Measurements from ENCODE around the gene IRF2BP1. TPM values are rescaled to one million over a fixed set of nuclear protein-coding genes. Genes with fewer than 3 reads are reported as not detected.

IRF2BP1 gene
- total and polyA plus RNA-seq, 5 donors from 2014 or later: 4.5 to 21.2 (median 5.6) TPM

GRCh38 chr19:45913874-45914830, 28.2 kb upstream of the IRF2BP1 start, which contains the start of gene NANOS2:
NANOS2 (minus strand) TSS chr19:45914778; CDS start chr19:45914693, 85 bp downstream.
- Histone ChIP-seq H3K27ac (ENCODE audit: insufficient read depth, low read length, poor library complexity, severe bottlenecking) (no peak within 1 kb of the TSS), H3K4me1 (ENCODE audit: control insufficient read depth, insufficient read depth, low read length, poor library complexity, severe bottlenecking) (no peaks in the 10 kb centered on the region), H3K4me3 (ENCODE audit: low read depth, low read length) (no peak within 1 kb of the TSS), H3K9me3 (ENCODE audit: control insufficient read depth in 2 of 2, low read length in 2 of 2) (no peaks in the 10 kb centered on the region), H3K27me3 (ENCODE audit: control insufficient read depth, insufficient read depth, low read length) (no peaks in the 10 kb centered on the region), H3K36me3 (ENCODE audit: control insufficient read depth, insufficient read depth, low read length) (no peaks in the 10 kb centered on the region)
- peaks cover 22% of the 10 kb centered on the region for H3K27me3 Mint-ChIP-seq
- no peaks in the 10 kb centered on the region for H3K36me3 Mint-ChIP-seq
- H3K27ac Mint-ChIP-seq: no peak within 1 kb of the TSS
- peaks cover 0 to 2% (median 0%) of the 10 kb centered on the region in 4 donors for H3K4me1 Mint-ChIP-seq
- H3K9me3 Mint-ChIP-seq: peaks cover 0 to 2% (median 0%) of the 10 kb centered on the region in 7 donors
- DNase-seq (peak in 1 of 3 donors; percentile 41), ATAC-seq (ENCODE audit: low read depth in 2 of 2) (no peak)
- no peak within 1 kb of the TSS for H3K4me3 Mint-ChIP-seq

- DNase-seq: no peak
- Histone ChIP-seq H3K27me3 (ENCODE audit: control insufficient read depth, insufficient read depth, low read length) (no peaks in the 10 kb centered on the region), H3K27ac (ENCODE audit: insufficient read depth, low read length, poor library complexity, severe bottlenecking) (no peak overlapping the region), H3K9me3 (ENCODE audit: control insufficient read depth in 2 of 2, low read length in 2 of 2) (no peaks in the 10 kb centered on the region), H3K4me1 (ENCODE audit: control insufficient read depth, insufficient read depth, low read length, poor library complexity, severe bottlenecking) (no peaks in the 10 kb centered on the region), H3K4me3 (ENCODE audit: low read depth, low read length) (no peak overlapping the region), H3K36me3 (ENCODE audit: control insufficient read depth, insufficient read depth, low read length) (no peaks in the 10 kb centered on the region)
- no peak overlapping the region for H3K27ac Mint-ChIP-seq
- peaks cover 14% of the 10 kb centered on the region for H3K27me3 Mint-ChIP-seq
- peaks cover 0 to 2% (median 0%) of the 10 kb centered on the region in 4 donors for H3K4me1 Mint-ChIP-seq
- H3K4me3 Mint-ChIP-seq: no peak overlapping the region
- no peak for ATAC-seq (ENCODE audit: low read depth in 2 of 2)
- H3K9me3 Mint-ChIP-seq: peaks cover 0 to 2% (median 0%) of the 10 kb centered on the region in 7 donors
- no peaks in the 10 kb centered on the region for H3K36me3 Mint-ChIP-seq
Observed at GRCh38 chr19:45911291-45911690, 25.4 kb upstream of the IRF2BP1 start.

DNA sequence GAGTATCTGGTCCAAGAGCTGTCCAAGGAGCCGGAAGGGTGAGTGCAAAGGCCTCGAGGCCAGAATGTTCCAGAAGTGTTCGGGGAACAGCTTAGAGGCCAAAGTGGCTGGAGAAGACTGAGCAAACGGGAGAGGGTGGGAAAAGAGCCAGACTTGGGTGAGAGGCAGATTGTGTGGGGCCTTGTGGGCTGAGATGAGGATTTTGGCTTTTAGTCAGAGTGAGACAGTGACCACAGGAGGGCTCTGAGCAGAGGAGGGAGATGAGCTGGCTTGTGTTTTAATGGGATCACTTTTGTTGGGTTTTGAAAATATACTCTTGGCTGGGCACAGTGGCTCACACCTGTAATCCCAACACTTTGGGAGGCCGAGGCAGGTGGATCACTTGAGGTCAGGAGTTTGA, 23.0 kb upstream of the IRF2BP1 start:
- no peaks in the 10 kb centered on the region for H3K4me1 ChIP-seq (ENCODE audit: control insufficient read depth, insufficient read depth, low read length, poor library complexity, severe bottlenecking)
- ATAC-seq (ENCODE audit: low read depth in 2 of 2) (no peak), DNase-seq (no peak)
- no peaks in the 10 kb centered on the region for H3K9me3 ChIP-seq (ENCODE audit: control insufficient read depth in 2 of 2, low read length in 2 of 2)
- no peak overlapping the region for H3K27ac ChIP-seq (ENCODE audit: insufficient read depth, low read length, poor library complexity, severe bottlenecking)
- Mint-ChIP-seq H3K4me3 (no peak overlapping the region), H3K4me1 (peaks cover 0 to 2% (median 0%) of the 10 kb centered on the region in 4 donors), H3K9me3 (peaks cover 0 to 4% (median 0%) of the 10 kb centered on the region in 7 donors), H3K27ac (no peak overlapping the region), H3K27me3 (peaks cover 11% of the 10 kb centered on the region), H3K36me3 (no peaks in the 10 kb centered on the region)
- H3K4me3 ChIP-seq (ENCODE audit: low read depth, low read length): no peak overlapping the region
- no peaks in the 10 kb centered on the region for H3K27me3 ChIP-seq (ENCODE audit: control insufficient read depth, insufficient read depth, low read length)
- H3K36me3 ChIP-seq (ENCODE audit: control insufficient read depth, insufficient read depth, low read length): no peaks in the 10 kb centered on the region

GRCh38 chr19:45906221-45906620, 20.3 kb upstream of the IRF2BP1 start:
- H3K27me3 ChIP-seq (ENCODE audit: control insufficient read depth, insufficient read depth, low read length): no peaks in the 10 kb centered on the region
- peaks cover 16% of the 10 kb centered on the region for H3K27me3 Mint-ChIP-seq
- no peak for DNase-seq

DNA sequence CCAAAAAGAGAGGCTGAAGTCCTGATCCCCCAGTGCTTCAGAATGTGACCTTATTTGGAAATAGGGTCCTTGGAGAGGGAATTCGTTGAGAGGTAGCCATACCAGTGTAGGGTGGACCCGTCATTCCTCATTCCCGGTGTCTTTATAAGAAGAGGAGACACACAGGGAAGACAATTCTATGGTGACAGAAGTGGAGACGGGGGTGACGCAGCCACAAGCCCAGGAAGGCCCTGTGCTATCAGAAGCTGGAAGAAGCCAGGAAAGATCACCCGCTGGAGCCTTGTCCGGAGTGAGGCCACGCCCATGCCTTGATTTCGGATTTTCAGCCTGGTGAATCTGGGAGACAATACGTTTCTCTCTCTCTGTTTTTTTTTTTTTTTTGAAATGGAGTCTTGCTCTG, 19.1 kb upstream of the IRF2BP1 start:
- Mint-ChIP-seq H3K36me3 (peaks cover 3% of the 10 kb centered on the region), H3K27me3 (peaks cover 14% of the 10 kb centered on the region), H3K9me3 (peaks cover 0 to 4% (median 0%) of the 10 kb centered on the region in 7 donors), H3K4me1 (peaks cover 0 to 24% (median 12%) of the 10 kb centered on the region in 4 donors), H3K4me3 (no peak overlapping the region), H3K27ac (no peak overlapping the region)
- DNase-seq (no peak), ATAC-seq (ENCODE audit: low read depth in 2 of 2) (no peak)
- Histone ChIP-seq H3K4me1 (ENCODE audit: control insufficient read depth, insufficient read depth, low read length, poor library complexity, severe bottlenecking) (peaks cover 27% of the 10 kb centered on the region), H3K27me3 (ENCODE audit: control insufficient read depth, insufficient read depth, low read length) (no peaks in the 10 kb centered on the region), H3K27ac (ENCODE audit: insufficient read depth, low read length, poor library complexity, severe bottlenecking) (no peak overlapping the region), H3K4me3 (ENCODE audit: low read depth, low read length) (no peak overlapping the region), H3K9me3 (ENCODE audit: control insufficient read depth in 2 of 2, low read length in 2 of 2) (no peaks in the 10 kb centered on the region), H3K36me3 (ENCODE audit: control insufficient read depth, insufficient read depth, low read length) (peaks cover 4% of the 10 kb centered on the region)

More at GRCh38 chr19:45906221-45906620, 20.3 kb upstream of the IRF2BP1 start:
- H3K9me3 Mint-ChIP-seq: peaks cover 0 to 4% (median 0%) of the 10 kb centered on the region in 7 donors
- no peak for ATAC-seq (ENCODE audit: low read depth in 2 of 2)
- H3K4me3 Mint-ChIP-seq: peak overlapping the region in 1 of 4 donors; percentile 44
- Histone ChIP-seq H3K36me3 (ENCODE audit: control insufficient read depth, insufficient read depth, low read length) (no peaks in the 10 kb centered on the region), H3K27ac (ENCODE audit: insufficient read depth, low read length, poor library complexity, severe bottlenecking) (no peak overlapping the region), H3K4me1 (ENCODE audit: control insufficient read depth, insufficient read depth, low read length, poor library complexity, severe bottlenecking) (peaks cover 17% of the 10 kb centered on the region), H3K4me3 (ENCODE audit: low read depth, low read length) (no peak overlapping the region), H3K9me3 (ENCODE audit: control insufficient read depth in 2 of 2, low read length in 2 of 2) (no peaks in the 10 kb centered on the region)
- H3K36me3 Mint-ChIP-seq: no peaks in the 10 kb centered on the region
- peaks cover 0 to 14% (median 3%) of the 10 kb centered on the region in 4 donors for H3K4me1 Mint-ChIP-seq
- H3K27ac Mint-ChIP-seq: no peak overlapping the region

GRCh38 chr19:45902651-45903625, 17.0 kb upstream of the IRF2BP1 start:
- H3K4me1 Mint-ChIP-seq: peaks cover 0 to 34% (median 16%) of the 10 kb centered on the region in 4 donors
- Histone ChIP-seq H3K4me1 (ENCODE audit: control insufficient read depth, insufficient read depth, low read length, poor library complexity, severe bottlenecking) (peaks cover 27% of the 10 kb centered on the region), H3K4me3 (ENCODE audit: low read depth, low read length) (peak overlapping the region; percentile 68), H3K27me3 (ENCODE audit: control insufficient read depth, insufficient read depth, low read length) (no peaks in the 10 kb centered on the region), H3K36me3 (ENCODE audit: control insufficient read depth, insufficient read depth, low read length) (peaks cover 10% of the 10 kb centered on the region), H3K27ac (ENCODE audit: insufficient read depth, low read length, poor library complexity, severe bottlenecking) (peak overlapping the region; percentile 85), H3K9me3 (ENCODE audit: control insufficient read depth in 2 of 2, low read length in 2 of 2) (no peaks in the 10 kb centered on the region)
- DNase-seq (peak; percentile 97 to 100 (median 99)), ATAC-seq (ENCODE audit: low read depth in 2 of 2) (peak; percentile 79 to 80)
- H3K36me3 Mint-ChIP-seq: peaks cover 10% of the 10 kb centered on the region
- peaks cover 0 to 4% (median 0%) of the 10 kb centered on the region in 7 donors for H3K9me3 Mint-ChIP-seq
- H3K27ac Mint-ChIP-seq: peak overlapping the region; percentile 77 to 93 (median 89)
- H3K27me3 Mint-ChIP-seq: peaks cover 11% of the 10 kb centered on the region
- peak overlapping the region; percentile 93 to 97 (median 96) for H3K4me3 Mint-ChIP-seq

Data from CD4-positive, CD25-positive, alpha-beta regulatory T cell (primary cell).